HCT116 (cell line): Measurements from ENCODE around the gene CCDC107. TPM values are rescaled to one million over a fixed set of nuclear protein-coding genes. Genes with fewer than 3 reads are reported as not detected.

Experiments used
- ATAC-seq: fragments of 200-7000 bp; cut with Tn5 transposase; 2 replicates; pipeline ENCODE4 v1.9.1; 2020; ENCODE audit warnings: mild to moderate bottlenecking, moderate library complexity
- BruUV-seq: library from RNA; stranded (reverse); fragments of 400-500 nt; replicated peaks from 2 replicates; lab custom pipeline; 2021; lab: Mats Ljungman, UMichigan
- CTCF ChIA-PET: fragments of 300-600 bp; sonication (Branson Sonifier 250); formaldehyde crosslinking; loops from one replicate; lab custom pipeline; 2021; ENCODE audit warnings: antibody characterized with exemption; lab: Charles Lee
- POLR2A ChIA-PET: fragments of 300-600, 350-600 bp; sonication (Branson Sonifier 250); formaldehyde crosslinking; loops from one replicate; lab custom pipeline; 2021; ENCODE audit warnings: antibody characterized with exemption; lab: Charles Lee
- RAD21 ChIA-PET, 2 experiments: fragments of 300-600 bp; sonication (Branson Sonifier 250); formaldehyde crosslinking; loops; one replicate each; lab custom pipeline; 2023; ENCODE audit warnings: low total read pairs in 2 of 2; ENCODE audit not compliant: uncharacterized antibody in 2 of 2, unreplicated experiment in 2 of 2, low non-redundant PET in 1 of 2; lab: Charles Lee
- DNase-seq: peaks from one replicate; pipeline ENCODE4 v3.0.0-alpha.2; 2010; ENCODE audit warnings: low read depth, low spot score
- H2AFZ ChIP-seq: fragments of 200-600 bp; shearing (Covaris generic), sonication (generic); 2 replicates; pipeline ENCODE4 v1.6.1; 2017; ENCODE audit warnings: low read depth, mixed run types, mixed read lengths, antibody characterized with exemption, low read length; ENCODE audit not compliant: poor library complexity, severe bottlenecking
- H3K27ac ChIP-seq: 2 replicates; pipeline ENCODE4 v1.5.1; 2012; ENCODE audit warnings: low read depth, low read length
- H3K27me3 ChIP-seq: fragments of 200-600 bp; sonication (generic); 2 replicates; pipeline ENCODE4 v1.6.1; 2016; ENCODE audit warnings: mixed run types, low read length, mixed read lengths; ENCODE audit not compliant: insufficient read depth
- H3K36me3 ChIP-seq, 2 experiments: fragments of 200-500 bp in 1 of 2; fragments of 200-600 bp in 1 of 2; sonication (Bioruptor generic) in 1 of 2; sonication (generic) in 1 of 2; 2 replicates each; pipeline versions ENCODE4 v1.5.1 to v1.6.1; 2014 to 2016; ENCODE audit warnings: low read length in 2 of 2, inconsistent platforms in 1 of 2, mixed read lengths in 1 of 2, mixed run types in 1 of 2; ENCODE audit not compliant: insufficient read depth in 2 of 2, control insufficient read depth in 1 of 2
- H3K4me1 ChIP-seq, 2 experiments: fragments of 200-600 bp in 1 of 2; sonication (generic) in 1 of 2; 2 replicates each; pipeline versions ENCODE4 v1.5.1 to v1.6.1; 2012 to 2017; ENCODE audit warnings: low read length in 2 of 2, inconsistent platforms in 1 of 2, mild to moderate bottlenecking in 1 of 2, mixed read lengths in 1 of 2, mixed run types in 1 of 2, moderate library complexity in 1 of 2; ENCODE audit not compliant: insufficient read depth in 2 of 2, control insufficient read depth in 1 of 2
- H3K4me2 ChIP-seq: fragments of 200-600 bp; sonication (generic); 2 replicates; pipeline ENCODE4 v1.6.1; 2017; ENCODE audit warnings: mixed run types, low read length, mixed read lengths
- H3K4me3 ChIP-seq, 2 experiments: fragments of 200-600 bp in 1 of 2; sonication (generic) in 1 of 2; replicated peaks in 1 of 2; 2 replicates each; pipeline ENCODE4 v1.5.1; 2011 to 2016; ENCODE audit warnings: low read length in 2 of 2, control low read depth in 1 of 2, low read depth in 1 of 2, mild to moderate bottlenecking in 1 of 2, mixed read lengths in 1 of 2, mixed run types in 1 of 2
- H3K79me2 ChIP-seq: fragments of 200-600 bp; sonication (generic); 2 replicates; pipeline ENCODE4 v1.6.1; 2017; ENCODE audit warnings: mild to moderate bottlenecking, mixed run types, low read length, moderate library complexity, mixed read lengths; ENCODE audit not compliant: insufficient read depth
- H3K9ac ChIP-seq: fragments of 200-600 bp; sonication (generic); 2 replicates; pipeline ENCODE4 v1.6.1; 2016; ENCODE audit warnings: low read length, mixed read lengths
- H3K9me2 ChIP-seq: fragments of 200-600 bp; sonication (generic), shearing (Covaris generic); 2 replicates; pipeline ENCODE4 v1.6.1; 2017; ENCODE audit warnings: mixed run types, mild to moderate bottlenecking, moderate library complexity; ENCODE audit not compliant: insufficient read depth
- H3K9me3 ChIP-seq, 2 experiments: fragments of 200-500 bp in 1 of 2; fragments of 200-600 bp in 1 of 2; sonication (Bioruptor generic) in 1 of 2; sonication (generic) in 1 of 2; 2 replicates each; pipeline ENCODE4 v1.6.1; 2014 to 2017; ENCODE audit warnings: low read length in 2 of 2, mixed read lengths in 2 of 2, inconsistent platforms in 1 of 2, low read depth in 1 of 2, mild to moderate bottlenecking in 1 of 2, mixed run types in 1 of 2, moderate library complexity in 1 of 2; ENCODE audit not compliant: control insufficient read depth in 1 of 2, insufficient read depth in 1 of 2
- H4K20me1 ChIP-seq: fragments of 200-600 bp; sonication (generic), shearing (Covaris generic); 2 replicates; pipeline ENCODE4 v1.6.1; 2017; ENCODE audit warnings: mixed run types, mild to moderate bottlenecking, moderate library complexity; ENCODE audit not compliant: insufficient read depth
- CBX3 ChIP-seq: IDR thresholded peaks from 2 replicates; pipeline ENCODE4 v1.6.1; 2012; ENCODE audit warnings: low read depth
- CEBPB ChIP-seq: IDR thresholded peaks from 2 replicates; pipeline ENCODE4 v1.6.1; 2012; ENCODE audit warnings: low read depth
- EGR1 ChIP-seq: IDR thresholded peaks from 2 replicates; pipeline ENCODE4 v1.6.1; 2012; ENCODE audit warnings: low read depth
- FOSL1 ChIP-seq: IDR thresholded peaks from 2 replicates; pipeline ENCODE4 v1.6.1; 2012; ENCODE audit warnings: low read depth
- JUND ChIP-seq: IDR thresholded peaks from 2 replicates; pipeline ENCODE4 v1.6.1; 2012
- MAX ChIP-seq: IDR thresholded peaks from 2 replicates; pipeline ENCODE4 v1.6.1; 2012
- POLR2A ChIP-seq: IDR thresholded peaks from 2 replicates; pipeline ENCODE4 v1.7.0; 2011; ENCODE audit warnings: borderline replicate concordance; ENCODE audit not compliant: insufficient read depth, insufficient read length; ENCODE audit errors: extremely low read depth
- POLR2AphosphoS5 ChIP-seq: IDR thresholded peaks from 2 replicates; pipeline ENCODE4 v1.6.1; 2011; ENCODE audit warnings: mild to moderate bottlenecking, low read depth, low read length, moderate library complexity
- RAD21 ChIP-seq: IDR thresholded peaks from 2 replicates; pipeline ENCODE4 v1.6.1; 2012; ENCODE audit warnings: low read depth, mild to moderate bottlenecking
- SRF ChIP-seq: IDR thresholded peaks from 2 replicates; pipeline ENCODE4 v1.6.1; 2012; ENCODE audit warnings: low read depth
- YY1 ChIP-seq: IDR thresholded peaks from 2 replicates; pipeline ENCODE4 v1.6.1; 2011; ENCODE audit warnings: low read length, low read depth, moderate library complexity, mild to moderate bottlenecking; ENCODE audit not compliant: insufficient replicate concordance; ENCODE audit errors: extremely low read depth
- ZBTB33 ChIP-seq: IDR thresholded peaks from 2 replicates; pipeline ENCODE4 v1.6.1; 2011; ENCODE audit warnings: mild to moderate bottlenecking, low read length, moderate library complexity; ENCODE audit not compliant: insufficient replicate concordance; ENCODE audit errors: extremely low read depth
- ZFX ChIP-seq: fragments of 450-650 bp; IDR thresholded peaks from 2 replicates; pipeline ENCODE4 v1.6.1; 2017
- ZNF274 ChIP-seq: fragments of 200-500 bp; sonication (Bioruptor generic); IDR thresholded peaks from 2 replicates; pipeline ENCODE4 v1.6.1; 2014; ENCODE audit warnings: mild to moderate bottlenecking, low read depth, low read length, inconsistent platforms
- intact Hi-C: fragments of 100-400 bp; cut with micrococcal nuclease; formaldehyde crosslinking; loops from 2 replicates; pipeline ENCODE4 v1.10.0; 2022
- total RNA-seq: library from RNA; stranded (reverse); gene quantifications from one replicate; pipeline ENCODE4 v1.2.1, GENCODE V29; 2021; ENCODE audit not compliant: unreplicated experiment
- TF ChIP-seq, protein P1 (sequence below): IDR thresholded peaks from 2 replicates; pipeline ENCODE4 v1.6.1; 2012

CCDC107 gene
- total RNA-seq, 1 experiment from 2014 or later = 11.1 TPM

GRCh38 chr9:35612843-35613242 lies 45.2 kb upstream of the CCDC107 start:
- intact Hi-C loops = no loop called here
- Histone ChIP-seq H3K4me2 (no peak overlapping the region), H4K20me1 (no peaks in the 10 kb centered on the region), H3K9ac (no peak overlapping the region), H3K27me3 (no peaks in the 10 kb centered on the region), H3K9me3 (no peaks in the 10 kb centered on the region), H3K36me3 (peaks cover 3 to 10% of the 10 kb centered on the region in 2 experiments; a peak in 3 of 4 replicates), H2AFZ (no peak overlapping the region), H3K4me3 (no peak overlapping the region), H3K79me2 (no peaks in the 10 kb centered on the region), H3K4me1 (no peaks in the 10 kb centered on the region), H3K9me2 (no peaks in the 10 kb centered on the region), H3K27ac (no peak overlapping the region)
- ChIA-PET POLR2A (no interaction called here), CTCF (interaction anchor here (1.1 kb wide), 1 partner anchor 9 kb away, joined by 3 read pairs; no protein-coding TSS in a partner anchor), RAD21 (no interaction called here)
- no peak for ATAC-seq
- BruUV-seq = no TSS peak
- no peak for DNase-seq
- no peak for TF ChIP-seq MAX
- TF ChIP-seq FOSL1 = no peak
- no peak for TF ChIP-seq ZFX
- TF ChIP-seq SRF = no peak
- no peak for TF ChIP-seq CEBPB
- no peak for TF ChIP-seq ZBTB33
- TF ChIP-seq POLR2AphosphoS5 = no peak
- TF ChIP-seq RAD21 = no peak
- TF ChIP-seq, protein P1, sequence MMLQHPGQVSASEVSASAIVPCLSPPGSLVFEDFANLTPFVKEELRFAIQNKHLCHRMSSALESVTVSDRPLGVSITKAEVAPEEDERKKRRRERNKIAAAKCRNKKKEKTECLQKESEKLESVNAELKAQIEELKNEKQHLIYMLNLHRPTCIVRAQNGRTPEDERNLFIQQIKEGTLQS = no peak
- no peak for TF ChIP-seq EGR1
- TF ChIP-seq ZNF274 = no peak
- no peak for TF ChIP-seq POLR2A
- TF ChIP-seq YY1 = no peak
- TF ChIP-seq JUND = no peak
- TF ChIP-seq CBX3 = no peak
- TF ChIP-seq, all 23 proteins: peak for 0
